Astrocyte of the spinal cord (primary cell): Measurements from ENCODE around the gene TEPSIN.

Experiments
- DNase-seq: peaks from one replicate; pipeline ENCODE4 v3.0.0; 2011; ENCODE audit warnings: low read depth, low spot score
- H3K4me3 ChIP-seq: 2 replicates; pipeline ENCODE4 v1.5.1; 2011; ENCODE audit warnings: low read depth, mild to moderate bottlenecking, low read length, moderate library complexity
- CTCF ChIP-seq: IDR thresholded peaks from 2 replicates; pipeline ENCODE4 v1.5.1; 2012; ENCODE audit warnings: low read depth, mild to moderate bottlenecking, low read length, inconsistent platforms
- in situ Hi-C: cut with HindIII; loops from 2 replicates; pipeline ENCODE4 v1.10.0; 2017; ENCODE audit warnings: low sequenced_read_pairs

TEPSIN gene

GRCh38 chr17:81270279-81270678 is 31.4 kb upstream of the TEPSIN start:
- in situ Hi-C loops = no loop called here
- no peak for TF ChIP-seq CTCF

GRCh38 chr17:81267390-81268067 is 28.7 kb upstream of the TEPSIN start:
- in situ Hi-C loops = no loop called here
- no peak for DNase-seq
- H3K4me3 ChIP-seq = no peak overlapping the region
- no peak for TF ChIP-seq CTCF

More at GRCh38 chr17:81270279-81270678, 31.4 kb upstream of the TEPSIN start:
- no peak overlapping the region for H3K4me3 ChIP-seq
- DNase-seq = no peak

GRCh38 chr17:81265576-81265975 is 26.7 kb upstream of the TEPSIN start:
- H3K4me3 ChIP-seq = no peak overlapping the region
- no peak for TF ChIP-seq CTCF
- in situ Hi-C loops = no loop called here
- no peak for DNase-seq

GRCh38 chr17:81264640-81265039 is 25.8 kb upstream of the TEPSIN start:
- no peak for DNase-seq
- H3K4me3 ChIP-seq = no peak overlapping the region
- no peak for TF ChIP-seq CTCF
- in situ Hi-C loops = no loop called here

- no peak for DNase-seq
- in situ Hi-C loops = no loop called here
- no peak for TF ChIP-seq CTCF
- H3K4me3 ChIP-seq = no peak overlapping the region
These were observed 24.7 kb upstream of the TEPSIN start for GRCh38 chr17:81263371-81264181.

GRCh38 chr17:81261582-81262336 is 22.9 kb upstream of the TEPSIN start:
- TF ChIP-seq CTCF = no peak
- in situ Hi-C loops = no loop called here
- H3K4me3 ChIP-seq = no peak overlapping the region
- no peak for DNase-seq
